NB4 (cell line): ENCODE data around the gene PRKCSH.

Experiments
- DNase-seq: peaks from one replicate; pipeline ENCODE4 v3.0.0; 2010; ENCODE audit warnings: low read depth
- H3K4me3 ChIP-seq: one replicate; pipeline ENCODE4 v1.5.1; 2011; ENCODE audit warnings: mild to moderate bottlenecking, low read depth, low read length, moderate library complexity
- MYC ChIP-seq: IDR thresholded peaks from 2 replicates; pipeline ENCODE4 v1.6.1; 2011; ENCODE audit warnings: low read depth, low read length
- POLR2A ChIP-seq: IDR thresholded peaks from 2 replicates; pipeline ENCODE4 v1.6.1; 2011; ENCODE audit warnings: mild to moderate bottlenecking; ENCODE audit not compliant: insufficient read length; ENCODE audit errors: extremely low read depth
- TF ChIP-seq, protein P1 (sequence below): IDR thresholded peaks from one replicate; pipeline ENCODE4 v1.5.1; 2012; ENCODE audit warnings: low read depth, low read length
- TF ChIP-seq, protein P2 (sequence below): IDR thresholded peaks from 2 replicates; pipeline ENCODE4 v1.6.1; 2011; ENCODE audit warnings: low read depth, low read length

Gene PRKCSH

DNA sequence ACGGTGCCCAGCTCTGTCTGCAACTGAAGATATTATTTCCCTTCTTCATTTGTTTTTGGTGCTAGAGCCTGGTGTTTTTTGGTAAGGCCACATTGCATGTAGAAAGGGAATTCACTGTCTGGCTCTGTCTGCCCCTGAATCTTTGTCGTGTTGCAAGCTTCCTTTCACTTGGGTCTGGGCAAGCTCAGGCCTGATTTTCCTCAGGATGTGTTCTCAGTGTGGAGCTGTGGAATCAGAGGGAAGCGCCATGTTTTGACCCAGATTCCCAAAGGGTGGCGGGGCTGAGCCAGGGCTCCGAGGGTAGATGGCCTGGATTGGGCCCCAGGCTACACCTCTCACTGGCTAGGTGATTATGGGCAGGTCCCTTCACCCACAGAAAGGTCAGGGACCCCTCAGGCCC, 8.6 kb downstream of the PRKCSH start:
- no peak for DNase-seq
- TF ChIP-seq, protein P1, sequence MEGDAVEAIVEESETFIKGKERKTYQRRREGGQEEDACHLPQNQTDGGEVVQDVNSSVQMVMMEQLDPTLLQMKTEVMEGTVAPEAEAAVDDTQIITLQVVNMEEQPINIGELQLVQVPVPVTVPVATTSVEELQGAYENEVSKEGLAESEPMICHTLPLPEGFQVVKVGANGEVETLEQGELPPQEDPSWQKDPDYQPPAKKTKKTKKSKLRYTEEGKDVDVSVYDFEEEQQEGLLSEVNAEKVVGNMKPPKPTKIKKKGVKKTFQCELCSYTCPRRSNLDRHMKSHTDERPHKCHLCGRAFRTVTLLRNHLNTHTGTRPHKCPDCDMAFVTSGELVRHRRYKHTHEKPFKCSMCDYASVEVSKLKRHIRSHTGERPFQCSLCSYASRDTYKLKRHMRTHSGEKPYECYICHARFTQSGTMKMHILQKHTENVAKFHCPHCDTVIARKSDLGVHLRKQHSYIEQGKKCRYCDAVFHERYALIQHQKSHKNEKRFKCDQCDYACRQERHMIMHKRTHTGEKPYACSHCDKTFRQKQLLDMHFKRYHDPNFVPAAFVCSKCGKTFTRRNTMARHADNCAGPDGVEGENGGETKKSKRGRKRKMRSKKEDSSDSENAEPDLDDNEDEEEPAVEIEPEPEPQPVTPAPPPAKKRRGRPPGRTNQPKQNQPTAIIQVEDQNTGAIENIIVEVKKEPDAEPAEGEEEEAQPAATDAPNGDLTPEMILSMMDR, result no peak
- TF ChIP-seq POLR2A, result no peak
- TF ChIP-seq MYC, result no peak
- TF ChIP-seq, protein P2, sequence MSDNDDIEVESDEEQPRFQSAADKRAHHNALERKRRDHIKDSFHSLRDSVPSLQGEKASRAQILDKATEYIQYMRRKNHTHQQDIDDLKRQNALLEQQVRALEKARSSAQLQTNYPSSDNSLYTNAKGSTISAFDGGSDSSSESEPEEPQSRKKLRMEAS, result no peak
- no peak overlapping the region for H3K4me3 ChIP-seq

DNA sequence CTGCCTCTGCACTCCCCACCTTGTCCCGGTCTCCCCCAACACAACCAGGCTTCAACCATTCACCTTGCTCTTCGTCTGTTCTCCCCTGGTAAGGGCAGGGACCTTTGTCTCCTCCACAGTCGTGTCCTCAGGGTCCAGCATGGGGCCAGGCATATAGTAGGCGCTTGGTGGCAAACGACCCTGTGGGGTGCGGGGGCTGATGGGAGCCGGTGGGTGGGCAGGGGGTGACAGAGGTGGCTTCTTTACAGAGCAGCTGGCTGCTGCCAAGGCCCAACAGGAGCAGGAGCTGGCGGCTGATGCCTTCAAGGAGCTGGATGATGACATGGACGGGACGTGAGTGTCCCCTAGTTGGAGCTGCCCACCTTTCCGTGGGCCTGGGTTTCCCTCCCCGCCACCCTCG, 9.7 kb downstream of the PRKCSH start:
- no peak overlapping the region for H3K4me3 ChIP-seq
- no peak for TF ChIP-seq POLR2A
- TF ChIP-seq, protein P2, result no peak
- TF ChIP-seq MYC, result no peak
- TF ChIP-seq, protein P1, result no peak
- no peak for DNase-seq

DNA sequence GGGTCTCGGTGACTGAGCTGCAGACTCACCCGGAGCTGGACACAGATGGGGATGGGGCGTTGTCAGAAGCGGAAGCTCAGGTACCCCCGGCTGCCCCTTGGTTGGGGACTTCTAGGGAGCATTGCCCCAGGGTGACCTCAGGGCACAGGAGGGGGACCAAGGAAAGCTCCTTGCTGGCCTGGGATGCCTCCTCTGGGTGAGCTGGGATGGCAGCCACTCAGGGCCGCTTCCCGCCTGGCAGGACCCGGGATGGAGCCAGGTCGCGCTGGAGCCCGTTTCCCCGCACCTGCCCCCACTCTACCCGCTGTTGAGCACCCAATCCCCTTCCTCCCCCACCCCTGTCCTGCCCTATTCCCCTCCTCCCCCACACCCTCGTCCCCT, 10.8 kb downstream of the PRKCSH start:
- no peak for DNase-seq
- H3K4me3 ChIP-seq, result no peak overlapping the region
- TF ChIP-seq, protein P1, result no peak
- TF ChIP-seq POLR2A, result no peak
- no peak for TF ChIP-seq MYC
- TF ChIP-seq, protein P2, result no peak

DNA sequence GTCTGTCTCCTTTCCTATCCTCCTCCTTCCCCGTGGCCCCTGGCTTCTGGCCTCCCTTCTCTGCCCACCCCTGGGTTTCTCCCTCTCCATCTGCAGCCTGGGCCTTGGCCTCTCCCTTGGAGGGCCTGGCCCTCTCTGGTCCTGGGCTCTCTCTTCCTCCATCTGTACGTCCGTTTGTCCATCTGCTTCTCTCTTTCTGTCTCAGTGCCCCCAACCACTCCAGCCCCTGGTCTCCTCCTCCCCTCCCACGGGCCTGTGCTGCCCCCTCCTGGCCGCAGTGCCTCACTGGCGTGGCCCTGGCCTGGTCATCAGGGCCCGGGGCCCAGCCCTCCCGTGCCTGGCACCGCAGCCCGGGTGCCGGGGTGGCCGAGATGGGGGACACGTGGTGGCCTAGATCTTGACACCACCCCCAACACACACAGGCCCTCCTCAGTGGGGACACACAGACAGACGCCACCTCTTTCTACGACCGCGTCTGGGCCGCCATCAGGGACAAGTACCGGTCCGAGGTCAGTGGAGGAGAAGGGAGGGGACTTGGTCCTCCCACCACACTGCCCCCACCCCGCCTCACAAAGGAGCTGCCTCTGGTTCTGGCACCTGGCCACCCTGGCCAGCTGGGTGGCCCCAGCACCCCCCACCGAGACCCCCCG, 11.3 kb downstream of the PRKCSH start:
- peak; percentile 58 for DNase-seq
- no peak overlapping the region for H3K4me3 ChIP-seq
- TF ChIP-seq, protein P1, result peak; percentile 56
- no peak for TF ChIP-seq POLR2A

DNA sequence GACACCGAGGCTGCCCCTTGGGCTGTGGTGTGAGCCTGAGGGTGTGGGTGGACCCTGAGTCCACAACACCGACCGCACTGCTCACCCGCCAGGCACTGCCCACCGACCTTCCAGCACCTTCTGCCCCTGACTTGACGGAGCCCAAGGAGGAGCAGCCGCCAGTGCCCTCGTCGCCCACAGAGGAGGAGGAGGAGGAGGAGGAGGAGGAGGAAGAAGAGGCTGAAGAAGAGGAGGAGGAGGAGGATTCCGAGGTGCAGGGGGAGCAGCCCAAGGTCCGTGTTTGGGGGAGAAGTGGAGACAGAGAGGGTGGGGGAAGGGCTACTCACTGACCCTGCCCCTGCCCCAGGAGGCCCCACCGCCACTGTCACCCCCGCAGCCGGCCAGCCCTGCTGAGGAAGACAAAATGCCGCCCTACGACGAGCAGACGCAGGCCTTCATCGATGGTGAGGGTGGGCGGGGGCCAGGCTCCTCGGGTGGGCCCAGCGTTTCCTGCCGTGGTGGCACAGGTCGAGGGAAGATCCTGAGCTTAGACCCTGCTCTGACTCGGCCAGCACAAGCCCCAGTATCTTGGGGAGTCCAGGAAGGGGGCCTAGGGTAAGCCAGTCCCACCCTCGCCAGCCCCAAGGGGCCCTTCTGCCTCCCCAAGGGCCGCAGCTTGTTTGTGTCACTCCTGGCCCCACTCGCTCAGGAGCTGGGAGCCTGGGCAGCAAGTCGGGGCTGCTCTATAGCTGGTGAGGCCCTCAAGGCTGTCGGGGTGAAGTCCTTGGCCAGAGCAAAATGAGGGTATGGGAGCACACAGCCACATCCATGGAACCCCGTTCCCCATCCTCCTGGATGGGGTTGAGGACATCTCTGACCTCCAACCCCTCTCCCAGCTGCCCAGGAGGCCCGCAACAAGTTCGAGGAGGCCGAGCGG, 12.2 kb downstream of the PRKCSH start:
- TF ChIP-seq, protein P1, result no peak
- TF ChIP-seq POLR2A (no peak), MYC (no peak)
- TF ChIP-seq, protein P2, result no peak
- H3K4me3 ChIP-seq, result no peak overlapping the region
- DNase-seq, result no peak
